GM21786 (cell line): ENCODE results near the gene TPPP.
"Not testable (repeated sequence)": the region's sequence is repeated elsewhere in the genome, so short reads cannot be mapped to it uniquely, and the experiment has no call there.

Experiments used
- ATAC-seq: cut with Tn5 transposase; IDR thresholded peaks from one replicate; pipeline ENCODE4 v1.9.1; 2021; ENCODE audit not compliant: unreplicated experiment

Gene TPPP

DNA sequence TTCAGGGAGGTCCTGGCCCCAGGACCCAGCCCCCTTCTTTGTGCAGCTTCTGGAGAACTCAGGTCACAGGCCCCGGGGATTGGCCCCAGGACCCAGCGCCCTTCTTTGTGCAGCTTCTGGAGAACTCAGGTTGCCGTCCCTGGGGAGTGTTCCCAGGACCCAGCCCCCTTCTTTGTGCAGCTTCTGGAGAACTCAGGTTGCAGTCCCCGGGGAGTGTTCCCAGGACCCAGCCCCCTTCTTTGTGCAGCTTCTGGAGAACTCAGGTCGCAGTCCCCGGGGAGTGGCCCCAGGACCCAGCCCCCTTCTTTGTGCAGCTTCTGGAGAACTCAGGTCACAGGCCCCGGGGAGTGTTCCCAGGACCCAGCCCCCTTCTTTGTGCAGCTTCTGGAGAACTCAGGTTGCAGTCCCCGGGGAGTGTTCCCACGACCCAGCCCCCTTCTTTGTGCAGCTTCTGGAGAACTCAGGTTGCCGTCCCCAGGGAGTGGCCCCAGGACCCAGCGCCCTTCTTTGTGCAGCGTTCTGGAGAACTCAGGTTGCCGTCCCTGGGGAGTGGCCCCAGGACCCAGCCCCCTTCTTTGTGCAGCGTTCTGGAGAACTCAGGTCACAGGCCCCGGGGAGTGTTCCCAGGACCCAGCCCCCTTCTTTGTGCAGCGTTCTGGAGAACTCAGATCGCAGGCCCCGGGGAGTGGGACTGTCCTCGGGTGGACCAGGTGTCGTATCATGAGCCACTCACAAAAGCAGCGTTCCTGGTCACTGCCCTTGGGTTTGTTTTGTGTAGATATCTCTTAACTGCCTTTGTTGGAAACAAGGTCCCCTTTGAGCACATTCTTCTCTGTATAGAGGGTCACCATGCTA is 64.6 kb downstream of the TPPP start:
- not testable (repeated sequence) for ATAC-seq

DNA sequence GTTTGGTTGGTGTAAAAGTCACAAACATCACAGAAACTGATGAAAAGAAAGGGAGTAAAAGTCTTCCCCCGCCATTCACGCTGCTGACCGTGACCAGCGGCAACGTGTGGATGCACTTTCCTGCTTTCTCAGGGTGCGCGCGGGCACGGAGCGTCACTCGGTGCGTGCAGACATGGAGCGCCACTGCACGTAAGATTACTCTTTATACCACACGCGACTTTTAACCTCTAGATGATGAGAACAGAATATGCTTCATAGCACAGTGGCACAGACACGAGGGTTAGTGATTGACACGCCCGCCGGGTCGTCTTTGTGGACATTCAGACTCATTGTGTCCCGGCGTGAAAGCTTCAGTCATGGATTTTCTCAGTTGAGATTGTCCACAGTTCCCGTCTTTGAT is 65.3 kb downstream of the TPPP start:
- ATAC-seq = no peak

DNA sequence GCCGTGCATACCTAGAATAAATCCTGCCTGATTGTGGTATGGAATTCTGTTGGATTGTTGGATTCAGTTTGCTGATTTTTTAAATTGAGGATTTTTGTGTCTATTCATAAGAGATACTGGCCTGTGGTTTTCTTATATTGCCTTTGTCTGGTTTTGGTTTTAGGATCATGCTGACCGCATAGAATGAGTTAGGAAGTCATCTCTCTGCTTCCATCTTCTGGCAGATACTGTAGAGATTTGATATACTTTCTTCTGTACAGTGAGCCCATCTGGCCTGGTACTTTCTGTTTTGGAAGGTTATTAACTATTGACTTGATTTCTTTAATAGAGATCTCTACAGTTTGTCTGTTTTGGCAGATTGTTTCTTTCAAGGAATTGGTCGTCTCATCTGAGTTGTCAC is 66.3 kb downstream of the TPPP start:
- ATAC-seq = no peak

DNA sequence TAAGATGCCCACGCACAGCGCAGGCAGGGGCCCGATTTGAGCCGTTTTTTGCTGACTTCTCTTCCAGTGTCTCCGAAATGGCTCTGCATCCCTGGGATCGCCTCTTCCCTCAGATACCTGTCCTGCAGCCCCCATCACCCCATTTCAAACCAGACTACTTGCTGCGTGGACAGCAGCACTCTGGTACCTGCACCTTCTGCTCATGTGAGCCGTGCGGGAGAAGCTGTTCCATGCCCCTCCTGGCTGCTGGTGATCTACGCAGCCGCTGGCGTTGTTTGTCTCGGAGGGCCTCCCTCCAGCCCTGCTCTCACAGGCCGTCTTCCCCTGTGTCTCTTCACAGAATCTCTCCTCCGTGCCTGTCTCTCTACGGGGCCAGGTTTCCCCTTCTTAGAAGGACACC is 67.6 kb downstream of the TPPP start:
- no peak for ATAC-seq

DNA sequence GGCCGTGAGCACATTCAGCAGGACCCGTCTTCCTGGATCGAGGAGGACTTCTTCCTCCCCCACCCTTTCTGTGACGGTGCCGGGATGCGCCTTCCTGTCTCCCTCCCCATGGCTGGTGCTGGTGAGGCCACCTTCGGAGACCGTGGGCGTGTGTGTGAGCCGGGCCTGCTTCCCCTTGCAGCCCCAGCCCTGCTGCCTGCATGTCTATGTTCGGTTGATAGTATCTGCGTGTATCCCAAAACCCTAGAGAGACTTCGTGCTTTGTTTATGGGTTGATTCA is 68.3 kb downstream of the TPPP start:
- ATAC-seq = no peak

DNA sequence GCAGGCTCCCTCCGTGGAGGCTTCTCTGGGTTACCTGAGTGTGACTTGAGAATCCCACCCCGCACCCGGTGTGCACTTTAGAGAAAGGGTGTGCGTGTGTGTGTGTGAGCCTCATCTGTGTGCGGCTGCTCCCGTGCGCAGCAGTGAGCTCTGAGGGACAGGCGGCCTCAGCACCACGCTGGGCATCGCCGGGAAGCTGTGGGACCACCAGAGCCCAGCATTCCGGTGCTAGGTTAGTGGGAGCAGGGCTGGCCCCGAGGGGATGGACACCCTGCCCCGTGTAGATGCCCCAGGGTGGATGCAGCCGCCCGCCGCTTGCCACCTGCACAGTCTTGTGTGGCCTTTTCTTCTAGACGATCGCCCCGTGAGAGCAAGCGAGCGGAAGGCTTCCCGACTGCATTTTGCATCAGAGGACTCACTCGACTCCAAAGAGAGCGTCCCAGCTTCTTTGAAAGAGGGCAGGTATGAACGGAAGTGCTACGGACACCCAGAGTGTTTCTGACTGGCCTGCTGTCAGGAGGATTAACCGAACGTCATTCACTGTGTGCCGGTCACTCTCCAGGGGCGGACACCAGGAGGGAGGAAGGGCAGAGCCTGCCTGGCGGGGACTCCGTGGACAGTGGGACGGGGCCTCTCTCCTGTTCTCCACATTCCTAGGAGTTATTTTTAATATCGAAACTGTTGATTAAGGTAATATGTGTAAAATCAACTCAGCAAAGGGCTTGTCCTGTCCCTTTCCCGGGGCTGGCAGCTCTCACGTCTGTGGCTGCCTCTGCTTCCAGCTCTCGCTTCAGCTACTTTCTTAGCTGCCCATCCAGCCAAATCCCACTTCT is 68.8 kb downstream of the TPPP start:
- ATAC-seq = no peak

DNA sequence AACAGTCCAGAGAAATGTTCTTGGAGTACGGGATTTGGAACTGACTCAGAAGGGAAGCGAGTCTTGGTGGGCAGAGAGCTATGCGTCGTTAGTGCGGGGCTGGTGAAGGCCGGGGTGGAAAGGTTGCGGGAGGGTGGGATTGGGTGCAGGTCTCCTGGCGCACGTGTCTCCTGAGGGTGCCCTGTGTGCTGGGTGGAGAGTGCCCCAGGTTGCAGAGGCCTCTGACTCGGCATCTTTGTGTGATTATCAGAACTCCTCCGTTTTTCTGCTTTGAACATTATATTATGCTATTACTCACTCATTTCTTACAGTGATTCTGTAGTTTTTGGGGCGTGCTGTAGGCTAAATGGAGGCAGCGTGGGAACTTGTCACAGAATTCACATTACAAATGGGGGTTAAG is 69.6 kb downstream of the TPPP start:
- no peak for ATAC-seq

DNA sequence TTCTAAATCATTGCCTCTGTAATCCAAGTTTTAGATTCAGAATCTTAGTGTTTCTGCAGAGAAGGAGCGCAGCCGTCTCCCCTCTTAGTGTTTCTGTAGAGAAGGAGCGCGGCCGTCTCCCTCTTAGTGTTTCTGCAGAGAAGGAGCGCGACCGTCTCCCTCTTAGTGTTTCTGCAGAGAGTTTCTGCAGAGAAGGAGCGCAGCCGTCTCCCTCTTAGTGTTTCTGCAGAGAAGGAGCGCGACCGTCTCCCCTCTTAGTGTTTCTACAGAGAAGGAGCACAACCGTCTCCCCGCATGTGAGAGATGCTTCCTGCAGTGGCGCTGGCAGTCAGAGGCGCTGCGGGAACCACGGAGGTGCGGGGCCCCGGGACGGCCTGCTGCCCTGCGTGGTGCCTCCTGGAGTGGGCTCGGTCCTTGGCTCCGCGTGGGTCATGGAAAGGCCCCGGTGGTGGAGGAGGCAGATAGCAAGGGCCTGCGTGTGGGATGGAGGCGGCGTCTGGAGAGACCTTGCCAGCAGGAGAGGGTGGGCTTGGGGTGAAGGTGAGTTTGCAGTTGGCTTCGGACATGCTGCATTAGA is 70.1 kb downstream of the TPPP start:
- ATAC-seq = no peak

DNA sequence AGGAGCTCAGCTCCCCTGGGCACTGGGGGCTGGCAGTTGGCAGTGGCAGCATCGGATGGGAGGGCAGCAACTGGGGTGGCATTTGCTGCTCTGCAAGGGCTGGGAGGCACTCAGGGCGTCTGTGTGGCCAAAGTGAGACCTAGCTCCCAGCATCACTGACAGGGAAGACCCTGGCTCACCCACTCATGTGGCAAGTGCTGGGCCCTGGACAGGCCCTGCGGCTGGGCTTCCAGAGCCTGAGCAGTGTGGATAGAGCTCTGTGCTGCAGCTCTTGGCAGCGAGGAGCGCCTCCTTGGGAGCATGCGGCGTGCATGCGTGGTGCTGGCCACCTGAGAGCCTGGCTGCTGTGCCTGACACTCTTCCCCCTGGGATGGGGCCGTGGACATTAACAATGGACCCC is 70.8 kb downstream of the TPPP start:
- ATAC-seq = no peak

DNA sequence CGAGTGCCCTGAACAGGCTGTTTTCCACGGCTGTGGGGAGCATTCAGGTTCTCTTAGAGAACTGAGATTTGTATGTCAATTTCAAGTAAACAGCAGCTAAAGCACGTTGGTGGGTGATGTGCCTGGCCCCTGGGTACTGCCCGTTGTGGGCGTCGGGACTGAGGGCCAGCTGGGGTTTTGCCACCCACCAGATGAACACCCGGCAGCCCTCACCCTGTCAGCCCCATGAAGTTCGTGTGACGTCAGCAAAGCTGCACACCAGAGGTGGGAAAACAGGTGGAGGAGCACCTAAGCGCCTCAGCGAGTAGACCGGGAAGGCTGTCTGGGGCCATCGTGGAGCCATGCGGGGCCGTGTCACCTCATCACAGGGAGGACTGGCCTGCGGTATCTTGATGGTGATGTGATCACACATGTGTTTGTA is 71.8 kb downstream of the TPPP start:
- no peak for ATAC-seq

DNA sequence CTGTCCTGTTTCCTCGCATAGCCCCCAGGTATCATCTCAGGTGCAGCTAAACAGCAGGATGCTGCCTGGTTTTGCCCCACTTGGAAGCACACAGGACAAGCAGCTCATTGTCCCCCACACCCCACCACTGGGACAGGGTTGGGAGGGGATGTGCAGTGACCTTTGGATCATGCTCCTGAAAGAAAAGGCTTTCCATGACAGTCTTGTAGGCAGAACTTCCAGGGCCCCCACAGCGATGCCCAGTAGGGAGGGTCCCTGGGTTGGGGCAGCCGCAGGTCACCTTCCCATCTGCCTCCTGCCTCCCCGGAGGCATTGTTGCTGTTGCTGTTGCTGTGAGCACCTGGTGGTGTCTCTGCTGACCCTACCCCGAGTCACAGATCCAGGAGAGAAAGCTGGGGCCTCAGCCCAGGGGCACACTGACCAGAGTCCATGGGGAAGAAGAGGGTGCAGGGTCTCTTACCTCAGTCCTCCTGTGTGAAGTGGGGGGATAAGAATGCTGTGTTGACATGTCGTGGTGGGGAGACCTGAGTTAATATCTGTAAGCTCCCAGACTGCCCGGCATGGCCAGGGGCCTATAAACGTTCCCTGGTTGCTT is 72.5 kb downstream of the TPPP start:
- ATAC-seq = no peak

DNA sequence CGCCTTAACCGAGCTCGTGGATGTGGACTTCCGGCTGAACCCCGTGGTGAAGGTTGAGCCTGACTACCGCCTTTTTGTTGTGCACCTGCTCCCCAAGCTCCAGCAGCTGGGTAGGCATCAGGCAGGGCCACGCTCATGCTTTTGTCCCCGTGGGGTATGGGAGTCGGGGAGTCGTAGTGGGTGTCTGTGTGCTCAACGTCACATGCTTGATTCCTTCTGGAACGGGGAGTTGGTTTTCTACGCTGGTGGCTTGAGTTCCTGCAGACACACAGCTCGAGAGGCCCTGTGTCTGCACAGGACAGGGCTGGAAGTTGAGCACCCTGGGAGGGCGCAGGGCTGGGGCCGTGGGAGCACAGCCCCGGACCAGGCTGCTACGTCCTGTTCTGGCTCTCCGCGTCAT is 73.0 kb downstream of the TPPP start:
- no peak for ATAC-seq

DNA sequence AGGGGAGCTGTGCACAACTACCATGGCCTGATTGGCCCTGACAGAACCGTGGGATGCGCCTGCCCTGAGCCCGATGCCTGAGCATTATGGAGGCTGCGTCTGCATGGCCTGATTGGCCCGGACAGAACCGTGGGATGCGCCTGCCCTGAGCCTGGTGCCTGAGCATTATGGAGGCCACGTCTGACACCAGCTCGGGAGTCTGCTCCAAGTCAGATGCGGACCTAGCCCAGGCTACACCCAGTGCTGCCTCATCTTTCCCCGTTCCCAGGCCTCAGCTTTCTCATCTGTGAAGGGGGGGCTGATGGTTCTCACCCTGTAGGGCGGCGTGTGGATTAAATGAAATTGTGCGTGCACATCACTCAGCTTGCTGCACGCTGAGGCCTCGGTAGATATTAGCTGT is 73.7 kb downstream of the TPPP start:
- no peak for ATAC-seq

DNA sequence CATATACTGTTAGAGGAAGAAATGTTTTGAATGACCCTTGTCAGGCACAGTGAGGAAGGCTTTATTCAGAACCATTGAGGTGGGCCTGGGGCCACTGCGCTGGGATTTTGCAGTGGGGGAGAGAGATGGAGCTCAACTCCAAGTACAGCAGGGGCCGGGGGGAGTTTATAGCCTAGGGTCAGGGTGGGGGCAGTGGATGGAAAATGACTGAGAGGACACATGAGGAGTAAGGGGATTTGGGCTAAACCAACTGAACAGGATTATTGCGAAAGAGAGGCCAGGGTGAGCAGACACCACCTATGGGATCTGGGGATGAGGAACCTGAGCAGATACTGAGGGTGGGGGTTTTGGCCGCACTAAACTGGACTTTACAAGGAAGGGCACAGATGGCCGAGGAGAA is 74.7 kb downstream of the TPPP start:
- no peak for ATAC-seq

DNA sequence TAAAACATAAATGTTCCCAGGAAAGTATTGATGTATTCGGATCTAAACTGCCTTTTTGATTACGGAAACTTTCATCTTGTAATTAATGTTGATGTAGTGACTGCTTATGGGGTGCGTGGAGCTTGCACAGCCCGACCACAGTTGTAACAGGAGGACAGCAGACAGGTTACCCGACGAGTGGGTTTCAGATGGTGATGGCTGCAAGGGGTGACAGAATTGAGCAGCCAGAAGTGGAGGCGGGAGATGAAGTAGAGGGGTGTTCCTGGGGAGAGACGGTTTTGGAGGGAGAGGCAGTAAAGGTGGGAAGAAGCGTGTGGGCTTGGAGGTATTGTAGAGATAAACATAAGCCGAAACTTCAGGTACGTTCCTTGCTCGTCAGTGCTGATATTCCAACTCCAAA is 75.3 kb downstream of the TPPP start:
- no peak for ATAC-seq

DNA sequence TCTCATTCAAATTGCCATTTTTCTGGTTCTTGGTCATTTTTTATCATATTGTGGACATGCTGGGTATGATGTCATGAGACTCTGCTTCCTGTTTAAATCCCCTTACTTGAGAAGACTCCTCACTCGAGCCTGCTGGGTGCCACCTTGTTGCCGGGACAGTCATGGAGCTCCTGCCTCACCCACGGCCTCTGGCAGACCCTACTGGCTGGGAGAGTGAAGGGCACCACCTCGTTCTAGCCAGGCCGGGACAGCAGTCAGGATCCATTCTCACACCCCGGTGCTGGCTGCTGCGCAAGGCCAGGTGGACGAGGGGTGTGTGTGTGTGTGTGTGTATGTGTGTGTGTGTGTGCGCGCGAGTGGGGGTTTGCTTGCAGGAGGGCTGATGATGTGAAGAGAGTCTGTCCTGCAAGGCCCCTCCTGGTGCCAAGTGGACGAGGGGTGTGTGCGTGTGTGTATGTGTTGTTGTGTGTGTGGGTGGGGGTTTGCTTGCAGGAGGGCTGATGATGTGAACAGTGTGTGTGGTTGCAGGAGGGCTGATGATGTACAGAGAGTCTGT is 76.6 kb downstream of the TPPP start:
- ATAC-seq = no peak

DNA sequence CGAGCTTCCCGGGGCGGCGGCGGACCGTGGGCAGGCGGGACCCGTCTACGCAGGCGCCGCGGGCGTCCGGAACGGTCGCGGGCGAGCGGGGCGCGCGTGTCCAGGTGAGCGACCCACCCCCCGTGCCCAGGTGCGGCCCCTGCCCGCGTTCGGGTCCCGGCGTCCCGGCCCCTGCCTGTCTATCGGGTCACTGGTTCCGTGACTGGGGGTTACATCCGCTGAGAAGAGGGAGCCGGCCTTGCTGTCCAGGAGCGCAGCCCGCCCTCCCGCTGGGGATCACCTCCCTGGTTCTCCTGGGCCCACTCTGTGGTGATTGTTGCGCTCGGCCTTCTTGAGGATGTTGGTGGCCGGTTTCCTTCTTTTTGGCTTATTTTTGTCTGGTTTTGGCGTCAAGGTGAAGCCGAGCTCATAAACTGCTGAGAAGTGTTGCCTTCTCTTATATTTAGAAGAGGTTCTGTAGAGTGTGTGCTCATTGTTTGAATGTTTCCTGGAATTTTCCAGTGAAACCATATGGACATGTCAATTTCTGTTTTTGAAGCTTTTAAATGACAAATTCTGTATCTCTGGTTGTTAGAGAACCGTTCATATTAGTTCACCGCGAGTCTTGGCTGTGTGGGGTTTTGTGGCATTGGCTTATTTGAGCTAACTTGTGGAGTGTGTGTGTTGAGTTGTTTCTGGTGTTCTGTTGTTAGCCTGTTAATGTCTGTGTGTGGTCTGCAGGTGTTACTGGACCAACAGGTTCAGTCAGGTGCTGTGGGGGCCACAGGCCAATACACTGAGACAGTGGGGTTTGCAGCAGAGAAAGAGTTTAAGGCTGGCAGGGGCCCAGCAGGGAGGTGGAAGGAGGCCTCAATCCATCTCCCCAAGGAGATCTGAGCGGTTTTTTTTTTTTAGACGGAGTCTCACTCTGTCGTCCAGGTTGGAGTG is 80.4 kb downstream of the TPPP start:
- ATAC-seq = peak; percentile 28

DNA sequence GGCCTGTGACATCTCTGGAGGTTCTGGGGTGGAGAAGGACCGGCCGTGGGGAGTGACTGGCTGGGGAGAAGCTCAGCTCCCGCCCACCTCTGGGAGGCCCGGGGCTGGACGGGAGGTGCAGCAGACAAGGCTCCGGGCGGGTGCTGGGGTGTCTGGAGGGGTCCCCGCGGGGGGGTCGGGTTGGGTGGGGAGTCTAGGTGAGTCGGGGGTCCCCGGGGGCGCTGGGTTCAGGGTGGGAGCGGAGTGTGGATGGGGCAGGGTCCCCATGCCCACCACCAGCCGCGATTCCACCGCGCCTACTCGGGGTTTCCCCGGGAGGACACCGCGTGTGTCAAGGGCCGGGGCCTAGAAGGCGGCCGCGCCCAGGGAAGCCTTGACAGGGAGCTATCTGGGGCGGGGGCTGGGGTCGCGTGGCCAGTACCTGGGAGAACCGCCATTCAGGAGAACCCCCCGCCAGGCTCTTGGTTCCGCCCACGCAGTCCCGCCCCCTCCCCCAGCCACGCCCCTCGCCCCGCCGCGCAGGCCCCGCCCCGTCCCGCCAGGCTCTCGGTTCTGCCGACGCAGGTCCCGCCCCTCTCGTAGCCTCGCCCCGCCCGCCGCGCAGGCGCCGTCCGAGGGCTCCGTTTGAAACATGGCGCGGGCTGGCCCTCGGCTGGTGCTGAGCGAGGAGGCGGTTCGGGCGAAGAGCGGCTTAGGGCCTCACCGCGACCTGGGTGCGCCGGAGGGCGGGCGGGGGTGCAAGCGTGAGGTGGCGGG is 81.2 kb downstream of the TPPP start, which contains the start of gene CEP72:
Gene CEP72, plus strand, starts transcription at position 610 of the 756 bp plus-strand sequence. Its CDS starts 22 bp downstream, at position 632.
- peak; percentile 63 for ATAC-seq
